COR-L47 (cell line): Measurements from ENCODE around the gene C1orf35.
A peak's percentile ranks its signal among the peaks of the same experiment; 100 is the strongest.

Experiments
- DNase-seq: peaks from one replicate; lab custom pipeline; 2025; lab: John Stamatoyannopoulos, UW

C1orf35 gene

DNA sequence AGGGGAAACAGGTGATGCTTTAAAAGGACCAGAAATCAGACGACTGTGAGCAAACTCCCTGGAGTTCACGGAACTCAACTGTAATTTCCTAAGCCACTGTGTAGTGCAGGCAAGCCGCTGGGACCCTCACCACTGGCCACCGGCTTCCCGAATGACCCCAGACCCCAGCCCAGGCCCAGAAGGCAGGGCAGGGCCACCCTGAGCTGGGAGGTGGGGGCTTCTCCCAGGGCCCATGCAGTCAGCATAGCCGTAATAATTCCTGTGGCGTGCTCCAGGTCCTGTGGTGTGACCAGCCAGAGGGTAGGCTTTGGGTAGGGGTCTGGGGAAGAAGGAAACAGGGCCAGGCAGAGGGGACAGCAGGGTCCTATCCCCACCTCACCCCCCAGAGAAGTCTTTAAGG lies 24.1 kb downstream of the C1orf35 start:
- DNase-seq: no peak

DNA sequence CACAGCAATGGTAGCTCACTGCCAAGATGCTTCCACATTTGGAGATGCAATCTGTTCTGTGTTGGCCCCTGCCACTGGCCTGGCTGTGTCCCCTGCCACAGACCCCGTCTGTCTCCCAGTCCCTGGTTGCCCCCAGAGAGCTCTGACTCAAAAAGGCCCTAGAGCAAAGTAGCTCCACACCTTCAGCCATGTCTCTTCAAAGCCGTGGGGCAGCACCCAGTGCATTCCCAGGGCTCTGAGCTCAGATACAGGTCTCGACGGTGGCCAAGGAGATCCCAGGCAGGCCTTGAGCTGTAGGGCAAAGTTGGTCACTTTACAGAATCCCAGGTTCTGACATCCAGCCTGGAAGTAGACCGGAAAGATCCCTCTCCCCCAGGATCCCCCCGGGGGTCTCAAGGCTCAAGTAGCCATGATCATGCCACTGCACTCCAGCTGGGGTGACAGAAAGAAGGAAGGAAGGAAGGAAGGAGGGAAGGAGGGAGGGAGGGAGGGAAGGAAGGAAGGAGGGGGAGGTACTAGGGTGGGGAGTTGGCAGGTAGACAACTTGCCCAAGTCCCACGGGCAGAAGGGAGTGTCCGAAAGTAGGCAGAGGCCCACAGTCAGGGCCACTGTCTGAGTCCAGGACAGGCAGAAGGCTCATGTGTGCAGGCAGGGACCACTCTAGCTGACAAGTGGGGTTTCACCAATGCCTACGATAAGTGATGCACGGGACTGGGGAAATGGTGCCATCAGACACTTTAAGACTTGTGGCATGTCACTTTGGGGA lies 25.4 kb downstream of the C1orf35 start:
- no peak for DNase-seq

DNA sequence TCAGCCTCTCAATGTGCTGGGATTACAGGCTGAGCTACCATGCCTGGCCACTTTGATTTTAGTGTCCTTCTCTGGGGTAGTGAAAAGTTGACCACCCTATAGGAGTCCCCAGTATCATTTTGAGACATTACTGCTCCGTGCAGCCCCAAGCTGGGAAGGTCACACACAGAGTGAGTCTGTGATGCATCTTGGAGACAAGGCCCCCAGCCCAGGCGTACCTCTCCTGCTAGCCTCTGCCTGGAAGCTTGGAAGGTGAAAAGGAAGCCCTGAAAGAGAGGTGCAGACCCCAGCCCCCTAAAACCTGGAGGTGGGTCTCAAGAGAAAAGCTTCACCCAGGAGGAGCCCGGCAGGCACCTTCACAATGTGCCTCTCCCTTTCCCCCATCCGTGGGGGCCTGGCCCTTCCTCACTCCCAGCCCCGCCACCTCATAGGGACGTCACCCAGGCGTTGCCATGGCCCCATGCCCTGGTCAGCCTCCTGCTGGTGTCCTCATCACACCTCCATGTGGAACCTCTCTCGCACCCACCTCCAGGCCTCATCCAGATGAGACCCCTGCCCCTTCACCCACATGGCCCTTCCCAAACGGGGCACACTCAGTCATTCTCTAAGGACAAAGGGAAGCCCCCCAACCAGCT lies 26.2 kb downstream of the C1orf35 start:
- DNase-seq: no peak

DNA sequence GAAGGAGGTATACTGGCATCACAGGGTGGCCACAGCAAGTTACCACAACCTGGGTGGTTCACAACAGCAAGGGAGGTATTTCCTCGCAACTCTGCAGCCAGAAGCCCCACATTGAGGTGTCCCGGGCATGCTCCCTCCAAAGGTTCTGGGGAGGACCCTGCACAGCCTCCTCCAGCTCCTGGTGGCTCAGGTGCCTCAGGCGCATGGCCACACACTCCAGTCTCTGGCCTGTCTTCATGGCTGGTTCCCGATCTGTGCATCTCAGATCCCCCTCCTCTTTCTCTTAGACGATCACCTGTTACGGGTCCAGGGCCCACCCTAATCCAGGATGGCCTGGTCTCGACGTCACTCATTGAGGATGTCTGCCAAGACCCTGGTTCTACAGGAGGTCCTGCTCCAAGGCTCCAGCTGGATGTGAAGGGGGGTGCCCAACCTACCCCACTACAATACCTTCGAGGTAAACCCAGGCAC lies 27.3 kb downstream of the C1orf35 start:
- DNase-seq: no peak

DNA sequence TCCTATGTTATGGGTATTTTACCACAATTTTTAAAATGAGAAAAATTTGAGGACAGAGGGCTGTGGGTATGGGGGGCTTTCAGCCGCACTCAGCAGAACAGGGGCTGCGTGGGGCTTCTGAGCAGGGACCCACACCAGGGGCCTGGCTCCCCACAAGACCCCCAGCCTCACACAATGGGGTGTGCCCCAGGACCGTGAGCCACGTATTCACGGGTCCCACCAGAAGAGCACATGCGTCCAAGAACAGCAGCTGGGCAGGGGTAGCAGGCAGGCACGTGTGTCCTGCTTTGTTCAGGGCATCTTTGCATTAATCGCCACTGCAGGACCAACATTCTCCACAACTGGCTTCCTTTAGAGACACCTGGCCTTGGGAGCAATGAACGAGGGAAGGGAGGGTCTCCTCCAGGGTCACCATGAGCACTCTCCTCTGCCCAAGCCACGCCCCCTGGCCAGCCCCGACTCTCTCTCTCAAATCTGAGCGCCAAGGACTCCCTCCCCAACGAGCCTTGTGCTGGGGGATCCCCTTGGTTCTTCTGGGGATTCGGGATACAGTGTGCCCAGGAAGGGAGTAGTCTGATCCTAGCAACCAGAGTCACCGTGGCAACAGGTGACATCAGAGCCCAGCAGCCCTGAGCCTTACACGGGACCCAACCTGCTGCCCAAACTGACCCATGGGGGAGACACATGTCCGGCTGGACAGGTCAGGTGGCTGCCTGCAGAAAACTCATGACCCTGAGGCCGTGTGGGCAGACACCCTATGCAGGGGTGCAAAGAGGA lies 28.0 kb downstream of the C1orf35 start:
- no peak for DNase-seq

DNA sequence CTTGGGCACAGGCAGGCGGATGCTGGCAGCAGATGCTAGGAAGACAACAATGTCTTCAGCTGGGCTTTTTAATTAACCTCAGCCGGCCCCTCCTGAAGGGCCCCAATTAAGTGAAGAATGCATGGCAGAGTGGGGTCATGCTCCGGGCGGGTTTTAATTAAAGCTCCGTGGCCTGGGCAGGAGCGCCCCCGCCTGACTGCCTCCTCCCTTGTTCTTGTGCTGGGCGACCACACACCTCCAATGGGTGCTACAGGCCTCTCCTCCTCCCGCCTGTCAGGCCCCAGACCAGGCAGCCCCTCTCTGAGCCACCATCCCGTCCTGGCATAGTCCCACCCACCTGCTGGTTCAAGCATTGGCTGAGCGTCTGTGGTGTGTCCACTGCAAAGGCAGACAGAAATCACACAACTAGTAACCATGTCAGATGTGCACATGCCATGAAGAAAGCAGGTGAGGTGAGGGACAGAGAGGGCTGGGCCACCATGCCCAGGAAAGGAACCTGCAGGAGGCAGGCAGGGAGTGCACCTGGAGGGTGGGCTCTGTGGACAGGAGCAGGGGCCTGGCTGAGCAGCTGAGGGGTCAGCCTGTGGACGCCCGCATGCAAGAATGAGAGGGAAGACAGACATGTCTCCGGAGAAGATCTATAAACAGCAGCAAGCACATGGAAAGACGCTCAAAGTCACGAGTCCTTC lies 29.1 kb downstream of the C1orf35 start:
- peak; percentile 28 for DNase-seq

DNA sequence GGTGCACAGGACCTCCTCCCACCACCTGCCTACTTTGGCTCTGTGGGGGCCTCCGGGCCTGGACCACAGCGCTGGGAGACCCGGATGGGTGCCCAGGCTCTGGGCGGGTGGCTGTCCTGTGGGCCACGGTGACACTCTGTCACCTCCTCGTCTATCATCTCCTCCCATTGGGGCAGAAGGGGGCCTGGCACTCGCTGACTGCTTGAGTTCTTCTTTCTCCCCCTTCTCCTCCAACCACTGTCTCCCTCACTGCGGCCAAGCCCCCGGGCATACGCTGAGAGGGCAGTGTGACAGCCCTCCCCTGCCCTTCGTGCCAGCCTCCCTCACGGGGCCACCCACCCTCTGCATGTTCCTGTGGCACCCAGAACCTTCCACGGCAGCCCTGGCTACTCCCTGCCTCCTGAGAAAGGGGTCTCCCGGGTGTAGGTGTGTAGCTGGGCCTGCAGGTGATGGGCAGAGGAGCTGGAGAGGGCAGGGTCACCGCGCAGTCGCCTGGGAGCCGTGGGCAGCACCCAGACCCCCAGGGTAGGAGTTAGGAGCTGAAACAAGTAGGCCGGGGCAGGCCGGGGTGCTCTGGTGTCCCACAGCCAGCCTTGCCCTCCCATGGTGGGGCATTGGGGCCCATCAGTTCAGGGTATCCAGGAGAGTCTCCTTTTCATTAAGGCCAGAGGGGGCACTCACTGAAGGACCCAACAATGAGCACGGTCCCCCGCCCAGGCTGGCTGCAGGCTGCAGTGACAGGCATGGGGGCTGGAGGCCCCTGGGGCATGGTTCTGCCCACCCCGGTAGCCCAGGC lies 29.9 kb downstream of the C1orf35 start:
- DNase-seq: no peak

DNA sequence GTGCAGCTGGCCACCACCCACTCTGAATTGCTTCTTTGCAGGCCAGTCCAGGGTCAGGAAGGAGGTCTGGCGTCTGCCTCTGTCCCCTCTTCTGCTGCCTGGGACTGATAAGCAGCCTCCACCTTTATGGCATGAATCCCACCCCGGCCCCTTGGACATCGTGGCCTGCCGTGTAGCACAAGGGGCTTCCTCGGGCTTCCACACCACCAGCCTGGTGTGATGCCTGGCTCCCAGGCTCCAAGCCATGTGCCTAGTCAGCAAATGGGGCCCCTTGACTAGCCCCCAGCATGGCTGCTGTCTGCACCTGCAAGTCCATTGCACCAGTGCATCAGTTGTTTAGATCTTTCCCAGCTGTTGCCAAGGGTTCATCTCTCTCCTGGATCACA lies 30.5 kb downstream of the C1orf35 start:
- no peak for DNase-seq

DNA sequence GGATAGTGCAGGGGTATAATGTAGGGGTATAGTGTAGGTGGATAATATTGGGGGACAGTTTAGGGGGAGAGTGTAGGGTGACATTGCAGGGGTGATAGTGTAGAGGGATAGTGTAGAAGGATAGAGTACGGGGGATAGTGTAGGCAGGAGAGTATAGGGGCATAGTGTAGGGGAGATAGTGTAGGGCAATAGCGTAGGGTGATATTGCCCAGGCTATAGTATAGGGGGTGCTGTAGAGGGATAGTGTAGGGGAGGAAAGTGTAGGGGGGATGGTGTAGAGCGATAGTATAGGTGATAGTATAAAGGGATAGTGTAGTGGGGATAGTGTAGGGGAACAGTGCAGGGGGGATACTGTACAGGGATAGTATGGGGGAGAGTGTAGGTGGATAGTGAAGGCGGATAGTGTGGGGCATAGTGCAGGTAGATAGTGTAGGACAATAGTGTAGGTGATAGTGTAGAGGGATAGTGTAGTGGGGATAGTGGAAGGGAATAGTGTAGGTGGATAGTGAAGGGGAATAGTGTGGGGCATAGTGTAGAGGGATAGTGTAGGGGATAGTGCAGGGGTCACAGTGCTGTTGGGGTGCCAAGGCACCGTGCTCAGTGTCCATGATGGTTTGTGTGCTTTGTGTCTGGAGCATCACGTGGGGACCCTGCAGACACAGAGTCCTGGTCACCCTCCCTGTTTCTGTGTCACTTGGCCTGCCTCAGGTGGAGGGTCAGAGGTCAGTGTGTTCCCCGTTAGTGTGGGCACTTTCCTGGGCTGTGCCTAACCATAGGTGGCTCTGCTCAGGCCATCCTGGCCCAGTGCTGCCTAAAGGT lies 31.1 kb downstream of the C1orf35 start:
- no peak for DNase-seq

DNA sequence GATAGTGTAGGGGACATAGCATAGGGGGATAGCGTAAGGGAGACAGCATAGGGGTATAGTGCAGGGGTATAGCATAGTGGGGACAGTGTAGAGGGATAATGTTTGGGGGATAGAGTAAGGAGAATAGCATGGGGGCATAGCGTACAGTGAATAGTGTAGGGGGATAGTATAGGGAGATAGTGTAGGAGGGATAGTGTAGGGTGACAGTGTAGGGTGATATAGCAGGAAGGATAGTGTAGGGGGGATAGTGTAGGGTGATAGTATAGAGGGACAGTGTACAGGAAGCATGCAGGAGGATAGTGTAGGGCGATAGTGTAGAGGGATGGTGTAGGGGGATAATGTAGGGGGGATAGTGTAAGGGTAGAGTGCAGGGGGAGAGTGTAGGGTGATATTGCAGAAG lies 32.3 kb downstream of the C1orf35 start:
- no peak for DNase-seq

DNA sequence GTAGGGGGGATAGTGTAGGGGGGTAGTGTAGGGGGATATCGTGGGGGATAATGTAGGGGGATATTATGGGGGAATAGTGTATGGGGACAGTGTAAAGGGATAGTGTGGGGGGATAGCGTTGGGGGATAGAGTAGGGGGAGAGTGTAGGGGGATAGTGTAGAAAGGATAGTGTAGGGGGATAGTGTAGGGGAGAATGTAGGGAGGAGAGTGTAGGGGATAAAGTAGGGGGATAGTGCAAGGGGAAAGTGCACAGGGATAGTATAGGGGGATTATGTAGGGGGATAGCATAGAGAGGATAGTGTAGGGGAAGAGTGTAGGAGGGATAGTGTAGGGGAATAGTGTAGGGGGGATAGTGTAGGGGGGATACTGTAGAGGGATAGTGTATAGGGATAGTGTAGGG lies 33.0 kb downstream of the C1orf35 start:
- DNase-seq: no peak

DNA sequence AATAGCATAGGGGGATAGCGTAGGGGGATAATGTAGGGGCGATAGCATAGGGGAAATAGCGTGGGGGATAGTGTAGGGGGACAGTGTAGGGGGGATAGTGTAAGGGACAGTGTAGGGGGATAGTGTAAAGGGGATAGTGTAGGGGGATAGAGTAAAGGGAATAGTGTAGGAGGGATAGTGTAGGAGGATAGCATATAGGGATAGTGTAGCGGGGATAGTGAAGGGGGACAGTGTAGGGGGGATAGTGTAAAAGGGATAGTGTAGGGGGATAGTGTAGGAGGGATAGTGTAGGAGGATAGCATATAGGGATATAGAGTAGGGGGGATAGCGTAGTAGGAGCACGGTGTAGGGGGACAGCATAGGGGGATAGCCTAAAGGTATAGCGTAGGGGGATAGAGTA lies 34.8 kb downstream of the C1orf35 start:
- DNase-seq: no peak

DNA sequence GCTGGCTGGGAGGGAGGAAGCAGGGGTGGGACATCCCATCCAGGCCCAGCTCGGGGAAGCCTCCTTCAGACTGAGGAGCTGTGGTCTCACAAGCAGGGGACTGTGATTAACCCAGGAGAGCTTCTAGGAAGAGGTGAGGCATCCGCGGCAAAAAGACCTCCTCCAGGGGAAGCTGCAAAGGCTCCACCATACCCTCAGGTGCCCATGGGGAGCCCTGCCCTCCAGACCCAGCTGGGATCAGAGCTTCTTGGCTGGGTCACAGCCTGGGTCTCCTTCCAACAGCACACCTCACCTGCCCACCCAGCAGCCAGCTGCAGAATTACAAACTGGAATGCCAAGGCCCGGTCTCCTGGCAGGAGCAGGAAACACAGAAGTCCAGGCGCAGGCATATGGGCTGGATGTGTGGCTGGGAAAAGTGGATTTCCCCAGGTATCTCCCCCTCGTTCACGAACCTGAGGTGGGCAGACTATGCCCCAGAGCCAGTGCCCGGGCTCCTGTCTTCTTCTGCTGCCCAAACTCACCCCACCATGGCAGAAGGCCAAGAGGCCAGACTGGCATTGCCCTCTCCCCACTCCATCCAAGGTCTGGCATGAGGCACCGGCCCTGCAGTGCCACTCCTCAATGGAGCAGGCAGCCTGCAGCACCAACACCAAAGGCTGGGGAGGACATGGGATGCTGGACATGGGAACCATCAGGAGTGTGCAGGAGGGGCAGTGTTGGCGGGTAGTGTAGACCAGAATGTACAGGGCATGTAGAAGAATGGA lies 36.1 kb downstream of the C1orf35 start:
- DNase-seq: no peak

DNA sequence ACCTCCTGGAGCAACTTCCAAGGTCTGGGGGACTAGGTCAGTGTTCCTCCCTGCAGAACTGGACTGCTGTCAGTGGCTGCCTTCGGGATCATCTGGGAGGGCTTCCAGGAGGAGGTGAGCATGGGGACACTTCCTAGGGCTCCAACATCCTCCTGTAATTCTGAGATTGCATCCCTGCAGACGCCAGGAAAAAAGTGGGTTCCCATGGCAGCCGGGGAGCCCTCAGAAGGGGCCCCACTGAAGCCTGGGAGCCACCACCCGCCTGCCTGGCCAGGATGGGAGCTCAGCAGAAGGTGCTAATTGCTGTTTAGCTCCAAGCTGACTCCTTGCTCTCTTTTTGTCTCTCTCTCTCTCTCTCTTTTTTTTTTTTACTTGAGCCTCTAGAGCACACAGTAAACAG lies 36.7 kb downstream of the C1orf35 start:
- DNase-seq: no peak

DNA sequence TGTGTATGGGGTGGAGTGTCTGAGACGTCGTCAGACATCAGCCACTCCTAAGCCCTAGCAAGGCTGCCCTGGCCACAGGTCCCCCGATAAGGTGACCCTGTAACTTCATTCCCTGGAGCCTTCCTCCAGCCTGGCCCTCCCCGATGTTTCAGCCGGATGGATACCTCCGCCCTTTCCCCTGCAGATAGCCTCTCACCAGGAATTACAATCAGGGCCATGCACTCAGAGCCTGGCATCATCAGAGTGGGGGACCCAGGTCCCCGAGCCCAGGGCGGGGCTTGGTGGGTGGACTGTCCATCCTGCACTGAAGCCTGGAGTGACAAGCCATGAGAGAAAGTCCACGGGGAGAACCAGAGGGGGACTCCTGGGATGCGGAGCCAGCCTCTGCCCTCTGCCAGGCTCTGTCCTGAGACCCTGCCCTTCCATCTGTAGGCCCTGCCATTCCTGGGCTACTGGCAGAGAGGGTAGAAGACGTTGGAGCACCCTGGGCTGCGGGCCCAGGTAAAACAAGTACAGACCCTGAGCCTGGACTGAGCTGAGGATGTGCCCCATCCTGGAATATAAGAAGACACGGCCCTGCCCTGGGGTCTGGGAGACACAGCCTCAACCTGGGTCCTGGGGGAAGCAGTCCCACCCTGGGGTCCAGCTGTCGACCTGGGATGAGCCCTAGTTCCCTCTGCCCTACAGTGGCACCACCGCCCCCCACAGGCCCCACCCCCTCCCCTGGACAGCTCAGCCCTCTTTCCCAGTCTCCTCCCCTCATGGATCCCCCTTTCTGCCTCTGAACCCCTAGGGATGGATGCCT lies 37.4 kb downstream of the C1orf35 start:
- DNase-seq: no peak

DNA sequence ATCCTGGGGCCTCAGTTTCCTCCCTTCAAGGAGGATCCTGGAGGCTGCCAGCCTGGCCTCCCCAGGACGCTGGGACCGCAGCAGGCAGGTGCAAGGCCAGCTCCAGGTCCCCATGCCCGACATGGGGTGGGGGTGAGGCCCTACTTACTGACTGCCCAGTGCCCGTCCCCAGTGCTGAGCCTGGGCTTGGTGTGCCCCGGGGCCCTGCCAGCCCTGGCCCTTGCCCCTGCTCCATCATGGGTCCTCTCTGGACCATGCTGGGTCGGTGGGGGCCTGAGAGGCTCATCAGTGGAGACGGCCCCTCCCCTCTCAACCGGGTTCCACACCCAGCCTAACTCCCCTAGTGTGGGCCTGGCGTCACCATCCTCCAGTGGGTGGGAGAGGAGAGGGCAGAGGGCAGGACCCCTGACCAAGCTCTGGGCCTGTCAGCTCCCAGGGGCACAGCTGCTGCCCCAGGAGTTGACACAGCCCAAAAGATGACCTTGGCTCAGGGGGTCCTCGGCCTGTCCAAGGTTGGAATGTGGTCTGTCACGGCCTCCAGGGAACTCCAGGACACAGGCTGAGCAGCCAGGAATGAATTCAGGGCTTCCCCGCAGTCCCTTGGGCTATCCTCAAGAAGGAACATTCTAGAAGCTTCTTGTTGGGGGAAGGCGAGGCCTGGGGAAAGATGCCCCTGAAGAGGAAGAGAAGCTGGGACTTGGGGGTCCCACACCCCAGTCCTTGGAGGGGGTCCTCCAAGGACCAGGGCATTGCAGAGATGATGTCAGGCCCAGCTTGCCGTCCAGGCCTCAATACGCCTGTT lies 38.2 kb downstream of the C1orf35 start:
- no peak for DNase-seq

DNA sequence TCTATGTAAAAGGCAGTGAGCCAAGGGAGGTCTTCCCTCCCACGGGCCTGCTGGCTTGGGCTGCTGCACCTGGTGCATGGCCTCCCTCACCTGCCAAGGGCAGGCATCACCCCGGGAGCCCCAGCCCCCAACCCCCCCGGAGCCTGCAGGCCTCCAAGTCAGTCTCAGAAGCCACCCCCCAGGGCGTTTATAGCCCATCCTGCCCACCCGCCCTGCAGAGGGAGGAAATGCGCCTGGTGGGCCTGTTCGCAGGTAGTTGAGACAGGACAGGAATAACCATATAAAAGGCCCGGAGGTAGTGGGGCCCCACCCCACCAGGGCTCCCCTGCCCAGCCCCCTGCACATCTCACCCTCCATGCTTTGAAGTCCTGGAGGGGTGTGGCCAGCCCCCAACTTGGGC lies 38.8 kb downstream of the C1orf35 start:
- DNase-seq: no peak
